Measurements from ENCODE around the gene DTNA.

- TF ChIP-seq POLR2A (IDR thresholded peaks at IDR 0.05) (no peak), CTCF (IDR thresholded peaks at IDR 0.05) (no peak)
Measured at GRCh38 chr18:34707670-34708069, 2.4 kb upstream of the DTNA start.

All from adrenal gland (tissue), 5 donors.